ENCODE measurements around the gene KDM6A.
"Not testable (repeated sequence)": the region's sequence is repeated elsewhere in the genome, so short reads cannot be mapped to it uniquely, and the experiment has no call there.

KDM6A gene

DNA sequence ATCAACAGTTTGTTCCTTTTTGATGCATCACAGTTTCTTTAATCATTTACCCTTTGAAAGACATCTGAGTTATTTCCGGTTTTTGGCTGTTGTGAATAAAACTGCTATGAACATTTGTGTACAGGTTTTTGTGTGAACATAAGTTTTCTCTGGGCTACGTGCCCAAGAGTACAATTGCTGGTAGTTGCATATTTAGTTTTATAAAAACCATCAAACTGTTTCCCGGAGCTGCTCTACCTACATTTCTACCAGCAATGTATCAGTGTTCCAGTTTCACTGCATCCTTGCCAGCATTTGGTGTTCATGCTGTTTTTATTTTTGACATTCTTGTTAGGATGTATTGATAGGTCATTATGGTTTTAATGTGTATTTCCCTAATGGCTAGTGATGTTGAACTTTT is 17.3 kb downstream of the KDM6A start:
- DNase-seq: no peak

GRCh38 chrX:44890687-44891086 is 17.7 kb downstream of the KDM6A start:
- not testable (repeated sequence) for DNase-seq

- DNase-seq: no peak
These were observed 18.7 kb downstream of the KDM6A start for GRCh38 chrX:44891642-44892041.

GRCh38 chrX:44896876-44897186 is 23.8 kb downstream of the KDM6A start:
- no peak for DNase-seq

DNA sequence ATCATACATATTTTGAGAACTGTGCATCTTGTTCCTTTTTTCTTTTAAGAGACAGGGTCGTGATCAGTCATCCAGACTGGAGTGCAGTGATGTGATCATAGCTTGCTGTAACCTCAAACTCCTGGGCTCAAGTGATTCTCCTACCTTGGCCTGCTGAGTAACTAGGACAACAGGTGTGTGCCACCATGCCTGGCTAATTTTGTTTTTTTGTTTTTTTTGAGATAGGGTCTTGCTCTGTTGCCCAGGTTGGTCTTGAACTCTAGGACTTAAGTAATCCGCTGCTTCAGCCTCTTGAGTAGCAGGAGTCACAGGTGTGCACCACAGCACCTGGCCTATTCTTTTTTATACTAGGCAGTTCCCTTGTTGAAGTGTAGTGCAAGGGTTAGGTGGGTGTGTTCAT is 24.6 kb downstream of the KDM6A start:
- DNase-seq: no peak

DNA sequence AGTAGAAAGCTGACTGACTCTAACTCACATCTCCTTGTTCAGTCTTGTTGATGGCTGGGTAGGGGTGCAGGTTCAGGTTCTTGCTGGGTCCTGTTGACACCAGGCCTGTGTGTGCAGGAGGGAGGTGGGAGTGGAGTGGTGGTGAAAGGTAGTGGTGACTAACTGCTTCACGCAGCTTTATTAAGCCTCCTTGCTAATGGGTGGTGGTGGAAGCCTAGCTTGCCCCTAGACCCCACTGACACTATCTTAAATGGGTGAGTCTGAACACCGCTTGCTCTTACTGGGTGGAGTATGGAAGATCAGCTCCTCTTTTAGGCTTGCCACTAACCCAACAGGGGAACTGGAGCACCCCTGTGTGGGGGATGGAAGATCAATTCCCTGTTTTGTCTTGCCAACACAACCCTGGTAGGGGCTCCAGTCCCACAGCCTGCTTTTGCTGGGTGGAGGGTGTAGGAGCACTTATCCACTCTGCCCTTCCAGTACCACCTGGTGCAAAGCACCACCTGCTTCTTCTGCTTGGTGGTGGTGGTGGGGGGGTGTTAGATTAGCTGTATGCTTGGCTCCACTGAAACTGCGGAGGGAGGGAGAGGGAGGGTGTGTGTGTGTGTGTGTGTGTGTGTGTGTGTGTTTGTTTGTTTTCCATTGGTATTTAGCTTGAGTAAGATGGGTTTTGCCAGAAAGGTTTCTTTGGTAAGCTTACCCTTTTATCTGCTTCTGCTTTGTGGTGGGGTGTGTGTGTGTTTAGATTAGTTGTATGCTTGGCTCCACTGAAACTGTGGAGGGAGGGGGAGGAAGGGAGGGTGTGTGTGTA is 25.6 kb downstream of the KDM6A start:
- no peak for DNase-seq

DNA sequence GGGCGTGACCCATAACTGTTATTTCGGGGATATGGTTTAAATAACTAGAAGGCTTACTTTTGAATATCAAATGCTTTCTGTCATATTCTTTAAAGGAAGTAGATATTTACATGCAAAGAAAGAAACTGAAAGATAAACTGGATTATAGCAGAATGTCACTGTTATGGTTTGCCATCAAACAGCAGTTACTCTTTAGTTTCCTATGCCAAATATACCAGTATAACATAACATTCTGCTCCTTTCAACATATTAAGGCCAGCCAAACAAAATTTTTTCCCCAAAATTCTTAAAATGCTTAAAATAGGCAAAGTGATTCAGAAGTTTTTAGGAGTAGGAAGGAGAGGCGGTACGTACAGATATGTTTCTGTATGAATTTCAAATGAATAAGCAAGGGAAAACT is 27.0 kb downstream of the KDM6A start:
- DNase-seq: no peak

- no peak for DNase-seq
These were observed 30.1 kb downstream of the KDM6A start for GRCh38 chrX:44903107-44903506.

DNA sequence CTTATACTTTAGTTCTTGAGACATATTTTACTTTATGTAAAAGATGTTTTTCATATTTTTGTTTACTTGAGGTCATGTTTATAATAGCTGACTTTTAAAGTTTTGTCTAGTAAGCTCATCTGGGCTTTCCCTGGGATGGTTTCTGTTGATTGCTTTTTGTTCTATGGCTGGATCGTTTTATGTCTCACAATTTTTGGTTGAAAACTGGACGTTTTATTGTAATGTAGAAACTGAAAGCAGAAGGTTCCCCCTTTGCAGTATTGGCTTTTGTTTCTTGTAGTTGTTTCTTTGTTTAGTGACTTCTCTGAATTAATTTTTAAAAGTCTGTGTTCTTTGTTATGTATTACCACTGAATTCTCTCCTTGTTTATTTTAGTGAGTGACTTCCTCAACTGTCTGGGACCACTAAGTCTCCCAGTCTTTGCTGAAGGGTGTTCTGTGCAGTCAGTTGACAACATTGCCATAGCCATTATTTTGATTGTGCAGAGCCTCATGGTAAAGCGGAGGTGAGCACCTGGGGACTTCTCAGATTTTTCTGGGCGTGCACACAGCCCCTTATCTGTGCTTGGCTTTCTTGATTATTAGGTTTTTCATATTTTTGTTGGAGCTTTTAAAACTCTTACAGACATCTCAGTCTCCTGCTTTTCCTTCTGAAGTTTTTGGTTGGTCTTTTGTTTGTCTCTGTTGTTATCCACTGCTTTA is 31.0 kb downstream of the KDM6A start:
- DNase-seq: no peak

GRCh38 chrX:44904542-44905115 is 31.6 kb downstream of the KDM6A start:
- peak in 1 of 2 donors; percentile 16 for DNase-seq

GRCh38 chrX:44906041-44906440 is 33.1 kb downstream of the KDM6A start:
- DNase-seq: no peak

DNA sequence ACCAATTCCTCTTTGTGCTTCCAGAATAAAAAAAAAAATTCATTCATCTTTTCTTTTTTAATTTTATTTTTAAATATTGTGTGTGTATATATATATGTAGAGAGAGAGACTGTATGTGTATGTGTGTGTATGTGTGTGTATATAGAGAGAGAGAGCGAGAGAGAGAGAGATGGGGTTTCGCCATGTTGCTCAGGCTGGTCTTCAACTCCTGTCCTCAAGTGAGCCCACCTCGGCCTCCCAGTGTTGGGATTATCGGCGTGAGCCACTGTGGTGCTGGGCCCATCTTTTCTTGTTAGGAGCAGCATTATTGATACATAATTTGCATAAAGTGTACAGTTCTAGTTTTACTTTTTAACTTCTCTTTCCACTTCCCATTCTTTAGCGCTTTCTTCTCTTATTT is 33.6 kb downstream of the KDM6A start:
- no peak for DNase-seq

GRCh38 chrX:44908153-44908552 is 35.2 kb downstream of the KDM6A start:
- DNase-seq: no peak

GRCh38 chrX:44908827-44909226 is 35.8 kb downstream of the KDM6A start:
- no peak for DNase-seq

DNA sequence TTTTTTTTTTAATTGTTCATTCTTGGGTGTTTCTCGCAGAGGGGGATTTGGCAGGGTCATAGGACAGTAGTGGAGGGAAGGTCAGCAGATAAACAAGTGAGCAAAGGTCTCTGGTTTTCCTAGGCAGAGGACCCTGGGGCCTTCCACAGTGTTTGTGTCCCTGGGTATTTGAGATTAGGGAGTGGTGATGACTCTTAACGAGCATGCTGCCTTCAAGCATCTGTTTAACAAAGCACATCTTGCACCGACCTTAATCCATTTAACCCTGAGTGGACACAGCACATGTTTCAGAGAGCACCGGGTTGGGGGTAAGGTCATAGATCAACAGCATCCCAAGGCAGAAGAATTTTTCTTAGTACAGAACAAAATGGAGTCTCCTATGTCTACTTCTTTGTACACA is 37.5 kb downstream of the KDM6A start:
- DNase-seq: not testable (repeated sequence)

DNA sequence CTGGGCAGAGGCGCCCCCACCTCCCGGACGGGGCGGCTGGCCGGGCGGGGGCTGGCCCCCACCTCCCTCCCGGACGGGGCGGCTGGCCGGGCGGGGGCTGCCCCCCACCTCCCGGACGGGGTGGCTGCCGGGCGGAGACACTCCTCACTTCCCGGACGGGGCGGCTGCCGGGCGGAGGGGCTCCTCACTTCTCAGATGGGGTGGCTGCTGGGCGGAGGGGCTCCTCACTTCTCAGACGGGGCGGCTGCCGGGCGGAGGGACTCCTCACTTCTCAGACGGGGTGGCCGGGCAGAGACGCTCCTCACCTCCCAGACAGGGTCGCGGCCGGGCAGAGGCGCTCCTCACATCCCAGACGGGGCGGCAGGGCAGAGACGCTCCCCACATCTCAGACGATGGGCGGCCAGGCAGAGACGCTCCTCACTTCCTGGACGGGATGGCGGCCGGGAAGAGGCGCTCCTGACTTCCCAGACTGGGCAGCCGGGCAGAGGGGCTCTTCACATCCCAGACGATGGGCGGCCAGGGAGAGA is 38.1 kb downstream of the KDM6A start:
- not testable (repeated sequence) for DNase-seq

DNA sequence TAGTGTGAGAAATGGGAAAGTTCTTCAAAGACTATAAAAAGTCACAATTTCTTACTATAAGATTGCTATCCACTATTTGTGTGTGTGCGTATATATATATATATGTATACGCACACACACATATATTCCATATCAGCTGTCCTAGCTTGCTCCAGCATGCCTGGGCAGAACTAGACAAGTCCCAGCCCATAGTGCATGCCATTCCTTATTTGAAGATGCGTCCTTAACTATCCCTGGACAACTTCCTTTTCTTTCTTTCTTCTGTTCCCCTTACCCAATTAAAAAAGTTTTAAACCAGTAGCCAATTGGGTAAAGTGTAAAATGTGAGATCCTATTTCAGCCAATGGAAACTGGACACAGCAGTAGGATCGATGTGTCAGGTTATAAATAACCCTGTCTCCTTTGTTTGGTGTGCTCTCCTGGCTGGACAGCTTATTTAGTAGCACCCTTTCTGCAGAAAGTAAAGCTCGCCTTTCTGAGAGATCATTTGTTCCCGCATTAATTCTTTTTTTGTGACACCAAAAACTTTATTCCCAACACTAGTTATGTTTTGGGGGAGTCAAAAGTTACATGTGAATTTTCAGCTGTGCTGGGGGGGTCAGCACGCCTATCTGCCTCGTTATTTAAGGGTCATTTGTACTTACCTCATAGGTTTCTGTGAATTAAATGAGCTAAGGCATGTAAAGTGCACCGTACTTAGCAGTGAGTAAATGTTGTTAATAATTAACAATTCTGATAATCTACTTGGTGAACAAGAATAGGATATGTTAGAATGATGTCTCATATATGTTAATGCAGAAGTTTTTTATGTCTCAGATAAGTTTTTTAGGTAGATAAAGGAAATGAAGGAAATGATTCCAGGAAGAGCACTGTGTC is 40.9 kb downstream of the KDM6A start:
- no peak for DNase-seq

- no peak for DNase-seq
These were observed 41.7 kb downstream of the KDM6A start for GRCh38 chrX:44914532-44915198.

DNA sequence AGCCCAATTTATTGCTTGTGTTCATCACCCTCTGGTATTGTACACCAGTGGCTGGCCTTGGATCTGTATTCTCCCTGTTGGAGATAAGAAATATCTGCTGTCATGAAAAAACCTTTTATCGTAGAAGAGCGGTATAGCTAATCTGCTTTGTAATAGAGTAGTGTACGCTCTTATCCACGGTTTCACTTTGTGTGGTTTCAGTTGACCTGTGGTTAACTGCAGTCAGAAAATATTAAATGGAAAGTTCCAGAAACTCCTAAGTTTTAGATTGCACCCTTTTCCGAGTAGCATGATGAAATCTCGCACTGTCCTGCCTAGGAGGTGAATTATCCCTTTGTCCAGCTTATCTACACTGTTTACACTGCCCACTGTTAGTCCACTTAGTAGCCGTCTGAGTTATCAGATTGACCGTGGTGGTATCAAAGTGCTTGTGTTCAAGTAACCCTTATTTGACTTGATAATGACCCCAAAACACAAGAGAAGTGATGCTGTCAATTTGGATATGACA is 42.4 kb downstream of the KDM6A start:
- DNase-seq: no peak

- DNase-seq: no peak
These were observed 45.7 kb downstream of the KDM6A start for GRCh38 chrX:44918722-44919121.

- no peak for DNase-seq
These were observed 50.0 kb downstream of the KDM6A start for GRCh38 chrX:44922980-44923379.

- DNase-seq: no peak
These were observed 54.4 kb downstream of the KDM6A start for GRCh38 chrX:44927398-44927797.
